NT2/D1 (cell line): Measurements from ENCODE around the gene STK17A.

Experiments
- DNase-seq: peaks from one replicate; pipeline ENCODE4 v3.0.0-alpha.2; 2011; ENCODE audit warnings: low read depth, low spot score
- H3K27me3 ChIP-seq: 2 replicates; pipeline ENCODE4 v1.6.0; 2011; ENCODE audit warnings: mild to moderate bottlenecking; ENCODE audit not compliant: insufficient read length, insufficient read depth
- H3K36me3 ChIP-seq: 2 replicates; pipeline ENCODE4 v1.6.1; 2011; ENCODE audit warnings: mild to moderate bottlenecking, low read length, mixed read lengths; ENCODE audit not compliant: insufficient read depth, insufficient read length
- H3K4me1 ChIP-seq: 2 replicates; pipeline ENCODE4 v1.5.1; 2011; ENCODE audit not compliant: insufficient read depth, insufficient read length
- H3K4me3 ChIP-seq: 2 replicates; pipeline ENCODE4 v1.5.1; 2011; ENCODE audit warnings: low read depth; ENCODE audit not compliant: insufficient read length
- H3K9ac ChIP-seq: 2 replicates; pipeline ENCODE4 v1.6.0; 2011; ENCODE audit warnings: low read depth; ENCODE audit not compliant: insufficient read length
- H3K9me3 ChIP-seq: 2 replicates; pipeline ENCODE4 v1.5.1; 2011; ENCODE audit warnings: mild to moderate bottlenecking, low read length; ENCODE audit not compliant: insufficient read depth
- SUZ12 ChIP-seq: IDR thresholded peaks from 2 replicates; pipeline ENCODE4 v1.6.1; 2011; ENCODE audit not compliant: insufficient read length, insufficient read depth; ENCODE audit errors: extremely low read depth
- YY1 ChIP-seq: IDR thresholded peaks from 2 replicates; pipeline ENCODE4 v1.6.1; 2011; ENCODE audit not compliant: insufficient read length, insufficient read depth
- ZNF274 ChIP-seq: IDR thresholded peaks from 2 replicates; pipeline ENCODE4 v1.6.1; 2011; ENCODE audit warnings: mild to moderate bottlenecking, low read depth, low read length

The STK17A gene

GRCh38 chr7:43652364-43652763, 69.5 kb downstream of the STK17A start:
- DNase-seq = no peak
- Histone ChIP-seq H3K9me3 (no peaks in the 10 kb centered on the region), H3K36me3 (peaks cover 19% of the 10 kb centered on the region), H3K4me1 (no peaks in the 10 kb centered on the region), H3K4me3 (no peak overlapping the region), H3K27me3 (no peaks in the 10 kb centered on the region), H3K9ac (no peak overlapping the region)
- TF ChIP-seq SUZ12 (no peak), ZNF274 (no peak), YY1 (no peak)

- DNase-seq = no peak
- Histone ChIP-seq H3K4me3 (no peak overlapping the region), H3K36me3 (peaks cover 19% of the 10 kb centered on the region), H3K27me3 (no peaks in the 10 kb centered on the region), H3K4me1 (no peaks in the 10 kb centered on the region), H3K9me3 (no peaks in the 10 kb centered on the region), H3K9ac (no peak overlapping the region)
- TF ChIP-seq ZNF274 (no peak), YY1 (no peak), SUZ12 (no peak)
Observed at GRCh38 chr7:43653466-43653865, 70.6 kb downstream of the STK17A start.

- no peaks in the 10 kb centered on the region for H3K4me1 ChIP-seq
- H3K4me3 ChIP-seq = no peak overlapping the region
- peaks cover 19% of the 10 kb centered on the region for H3K36me3 ChIP-seq
- TF ChIP-seq ZNF274 = no peak
- TF ChIP-seq SUZ12 = no peak
- TF ChIP-seq YY1 = no peak
- H3K27me3 ChIP-seq = no peaks in the 10 kb centered on the region
- DNase-seq = no peak
- no peak overlapping the region for H3K9ac ChIP-seq
- H3K9me3 ChIP-seq = no peaks in the 10 kb centered on the region
Observed at GRCh38 chr7:43653891-43654504, 71.1 kb downstream of the STK17A start.

GRCh38 chr7:43655584-43655983, 72.7 kb downstream of the STK17A start:
- H3K9me3 ChIP-seq = no peaks in the 10 kb centered on the region
- TF ChIP-seq YY1 = no peak
- TF ChIP-seq ZNF274 = no peak
- no peak for TF ChIP-seq SUZ12
- no peaks in the 10 kb centered on the region for H3K4me1 ChIP-seq
- no peaks in the 10 kb centered on the region for H3K27me3 ChIP-seq
- H3K36me3 ChIP-seq = peaks cover 19% of the 10 kb centered on the region
- H3K4me3 ChIP-seq = no peak overlapping the region
- DNase-seq = no peak
- H3K9ac ChIP-seq = no peak overlapping the region

- Histone ChIP-seq H3K9ac (no peak overlapping the region), H3K27me3 (no peaks in the 10 kb centered on the region), H3K4me3 (no peak overlapping the region), H3K36me3 (peaks cover 19% of the 10 kb centered on the region), H3K4me1 (no peaks in the 10 kb centered on the region), H3K9me3 (no peaks in the 10 kb centered on the region)
- no peak for TF ChIP-seq ZNF274
- no peak for TF ChIP-seq YY1
- TF ChIP-seq SUZ12 = no peak
- DNase-seq = no peak
Observed at GRCh38 chr7:43656997-43657396, 74.1 kb downstream of the STK17A start.

GRCh38 chr7:43658718-43659548, 76.0 kb downstream of the STK17A start:
- no peak for DNase-seq
- Histone ChIP-seq H3K4me3 (no peak overlapping the region), H3K9ac (no peak overlapping the region), H3K27me3 (no peaks in the 10 kb centered on the region), H3K4me1 (no peaks in the 10 kb centered on the region), H3K36me3 (peaks cover 26% of the 10 kb centered on the region), H3K9me3 (no peaks in the 10 kb centered on the region)
- TF ChIP-seq YY1 (no peak), SUZ12 (no peak), ZNF274 (no peak)

GRCh38 chr7:43659549-43659896, 76.6 kb downstream of the STK17A start:
- peaks cover 25% of the 10 kb centered on the region for H3K36me3 ChIP-seq
- no peak for DNase-seq
- H3K4me1 ChIP-seq = no peaks in the 10 kb centered on the region
- TF ChIP-seq YY1 (no peak), SUZ12 (no peak), ZNF274 (no peak)
- no peak overlapping the region for H3K9ac ChIP-seq
- no peak overlapping the region for H3K4me3 ChIP-seq
- no peaks in the 10 kb centered on the region for H3K27me3 ChIP-seq
- no peaks in the 10 kb centered on the region for H3K9me3 ChIP-seq

- H3K27me3 ChIP-seq = no peaks in the 10 kb centered on the region
- no peak for TF ChIP-seq YY1
- TF ChIP-seq ZNF274 = no peak
- no peak for TF ChIP-seq SUZ12
Observed at GRCh38 chr7:43660141-43660540, 77.2 kb downstream of the STK17A start.

More at GRCh38 chr7:43660141-43660540, 77.2 kb downstream of the STK17A start:
- no peaks in the 10 kb centered on the region for H3K9me3 ChIP-seq
- no peaks in the 10 kb centered on the region for H3K4me1 ChIP-seq
- H3K36me3 ChIP-seq = peaks cover 23% of the 10 kb centered on the region
- no peak overlapping the region for H3K9ac ChIP-seq
- no peak for DNase-seq
- H3K4me3 ChIP-seq = no peak overlapping the region
